Ishikawa (cell line): Measurements from ENCODE around the gene CHD5.

Experiments
- CEBPB ChIP-seq: IDR thresholded peaks from 2 replicates; pipeline ENCODE4 v1.6.1; 2012
- CREB1 ChIP-seq: IDR thresholded peaks from 2 replicates; pipeline ENCODE4 v1.6.1; 2012; ENCODE audit warnings: low read depth
- EGR1 ChIP-seq: IDR thresholded peaks from 2 replicates; pipeline ENCODE4 v1.6.1; 2012
- EP300 ChIP-seq: IDR thresholded peaks from 2 replicates; pipeline ENCODE4 v1.6.1; 2012; ENCODE audit warnings: borderline replicate concordance
- FOXM1 ChIP-seq: IDR thresholded peaks from 2 replicates; pipeline ENCODE4 v1.6.1; 2012; ENCODE audit warnings: low read depth, borderline replicate concordance
- MAX ChIP-seq: IDR thresholded peaks from 2 replicates; pipeline ENCODE4 v1.6.1; 2012
- NFIC ChIP-seq: IDR thresholded peaks from 2 replicates; pipeline ENCODE4 v1.6.1; 2012
- RAD21 ChIP-seq: IDR thresholded peaks from 2 replicates; pipeline ENCODE4 v1.6.1; 2012; ENCODE audit warnings: low read depth
- REST ChIP-seq: IDR thresholded peaks from 2 replicates; pipeline ENCODE4 v1.6.1; 2012; ENCODE audit warnings: low read depth, mild to moderate bottlenecking
- TAF1 ChIP-seq: IDR thresholded peaks from 2 replicates; pipeline ENCODE4 v1.6.1; 2012; ENCODE audit warnings: low read depth, mild to moderate bottlenecking
- TCF12 ChIP-seq: IDR thresholded peaks from 2 replicates; pipeline ENCODE4 v1.6.1; 2012; ENCODE audit warnings: low read depth
- TEAD4 ChIP-seq: IDR thresholded peaks from 2 replicates; pipeline ENCODE4 v1.6.1; 2012
- USF1 ChIP-seq: IDR thresholded peaks from 2 replicates; pipeline ENCODE4 v1.6.1; 2012
- YY1 ChIP-seq: IDR thresholded peaks from 2 replicates; pipeline ENCODE4 v1.6.1; 2012; ENCODE audit warnings: low read depth
- ZBTB7A ChIP-seq: IDR thresholded peaks from 2 replicates; pipeline ENCODE4 v1.6.1; 2012; ENCODE audit warnings: low read depth

Gene CHD5

GRCh38 chr1:6199298-6200187, 19.4 kb upstream of the CHD5 start, which contains the start of gene RPL22:
Gene RPL22 (minus strand): TSS chr1:6199595. CDS start chr1:6199573, 22 bp downstream.
- TF ChIP-seq TAF1, result peak; percentile 95
- peak; percentile 97 for TF ChIP-seq MAX
- peak; percentile 35; the same call in 1 of the 2 replicates for TF ChIP-seq TEAD4
- peak; percentile 50; the same call in 1 of the 2 replicates for TF ChIP-seq TCF12
- no peak for TF ChIP-seq ZBTB7A
- TF ChIP-seq CREB1, result peak; percentile 39; the same call in 1 of the 2 replicates
- peak; percentile 63; the same call in 1 of the 2 replicates for TF ChIP-seq EP300
- peak; percentile 5; the same call in 1 of the 2 replicates for TF ChIP-seq USF1
- TF ChIP-seq NFIC, result no peak
- peak; percentile 94 for TF ChIP-seq YY1
- TF ChIP-seq RAD21, result no peak

- TF ChIP-seq EGR1 (no peak), TCF12 (no peak), CEBPB (no peak)
Measured at GRCh38 chr1:6198646-6199297, 18.7 kb upstream of the CHD5 start.

GRCh38 chr1:6197746-6198427, 17.8 kb upstream of the CHD5 start:
- TF ChIP-seq MAX, result no peak
- TF ChIP-seq CREB1, result no peak
- no peak for TF ChIP-seq RAD21
- TF ChIP-seq TCF12, result no peak
- no peak for TF ChIP-seq CEBPB
- TF ChIP-seq EGR1, result no peak
- no peak for TF ChIP-seq EP300

GRCh38 chr1:6191968-6192367, 11.8 kb upstream of the CHD5 start:
- TF ChIP-seq TCF12 (no peak), ZBTB7A (no peak), RAD21 (no peak), REST (no peak), TEAD4 (no peak), MAX (no peak), CREB1 (no peak), TAF1 (no peak), CEBPB (no peak), FOXM1 (no peak), EP300 (no peak), YY1 (no peak), USF1 (no peak), EGR1 (no peak), NFIC (no peak)

GRCh38 chr1:6188466-6188865, 8.3 kb upstream of the CHD5 start:
- no peak for TF ChIP-seq EGR1
- no peak for TF ChIP-seq CEBPB
- TF ChIP-seq YY1, result no peak
- no peak for TF ChIP-seq FOXM1
- TF ChIP-seq TCF12, result no peak
- TF ChIP-seq NFIC, result no peak
- TF ChIP-seq ZBTB7A, result no peak
- no peak for TF ChIP-seq TEAD4
- no peak for TF ChIP-seq MAX
- TF ChIP-seq REST, result no peak
- no peak for TF ChIP-seq RAD21
- no peak for TF ChIP-seq TAF1
